ENCODE results near the gene C1orf105. TPM values are rescaled to one million over a fixed set of nuclear protein-coding genes. Genes with fewer than 3 reads are reported as not detected.

Gene C1orf105
- total RNA-seq, 1 donor from 2014 or later: not detected

DNA sequence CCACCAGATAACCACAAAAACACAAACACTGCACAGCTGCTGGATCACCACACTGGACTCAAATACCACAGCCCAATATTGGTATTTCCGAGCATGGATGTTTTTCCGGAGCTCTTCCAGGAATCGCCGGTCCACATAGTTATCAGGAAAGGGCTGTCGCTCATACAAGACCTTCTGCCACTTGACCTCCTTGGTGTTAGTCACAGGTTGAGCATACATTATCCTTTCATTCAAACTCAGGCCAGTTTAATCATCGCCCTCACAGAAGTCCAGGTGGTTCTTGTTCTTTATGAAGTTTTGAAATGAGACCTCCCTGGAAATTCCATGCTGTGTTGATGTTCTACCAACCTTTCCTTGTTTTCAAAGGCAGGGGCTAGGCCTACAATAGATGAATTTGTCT is 21.9 kb downstream of the C1orf105 start:
- TF ChIP-seq, protein P1, sequence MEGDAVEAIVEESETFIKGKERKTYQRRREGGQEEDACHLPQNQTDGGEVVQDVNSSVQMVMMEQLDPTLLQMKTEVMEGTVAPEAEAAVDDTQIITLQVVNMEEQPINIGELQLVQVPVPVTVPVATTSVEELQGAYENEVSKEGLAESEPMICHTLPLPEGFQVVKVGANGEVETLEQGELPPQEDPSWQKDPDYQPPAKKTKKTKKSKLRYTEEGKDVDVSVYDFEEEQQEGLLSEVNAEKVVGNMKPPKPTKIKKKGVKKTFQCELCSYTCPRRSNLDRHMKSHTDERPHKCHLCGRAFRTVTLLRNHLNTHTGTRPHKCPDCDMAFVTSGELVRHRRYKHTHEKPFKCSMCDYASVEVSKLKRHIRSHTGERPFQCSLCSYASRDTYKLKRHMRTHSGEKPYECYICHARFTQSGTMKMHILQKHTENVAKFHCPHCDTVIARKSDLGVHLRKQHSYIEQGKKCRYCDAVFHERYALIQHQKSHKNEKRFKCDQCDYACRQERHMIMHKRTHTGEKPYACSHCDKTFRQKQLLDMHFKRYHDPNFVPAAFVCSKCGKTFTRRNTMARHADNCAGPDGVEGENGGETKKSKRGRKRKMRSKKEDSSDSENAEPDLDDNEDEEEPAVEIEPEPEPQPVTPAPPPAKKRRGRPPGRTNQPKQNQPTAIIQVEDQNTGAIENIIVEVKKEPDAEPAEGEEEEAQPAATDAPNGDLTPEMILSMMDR (IDR thresholded peaks at IDR 0.05; ENCODE audit: insufficient read depth, low read length, poor library complexity, severe bottlenecking): no peak
- DNase-seq (ENCODE audit: low read depth): no peak
- no peaks in the 10 kb centered on the region for H3K36me3 ChIP-seq (ENCODE audit: control insufficient read depth, insufficient read depth, low read length)
- no peaks in the 10 kb centered on the region for H3K27me3 ChIP-seq (ENCODE audit: control insufficient read depth, insufficient read depth, low read length)
- no peak overlapping the region for H3K4me3 ChIP-seq (ENCODE audit: low read depth, low read length)

- peak overlapping the region; percentile 98 for H3K4me3 ChIP-seq (ENCODE audit: low read depth, low read length)
- no peaks in the 10 kb centered on the region for H3K27me3 ChIP-seq (ENCODE audit: control insufficient read depth, insufficient read depth, low read length)
- no peak for DNase-seq (ENCODE audit: low read depth)
- TF ChIP-seq, protein P1 (IDR thresholded peaks at IDR 0.05; ENCODE audit: insufficient read depth, low read length, poor library complexity, severe bottlenecking): no peak
- no peaks in the 10 kb centered on the region for H3K36me3 ChIP-seq (ENCODE audit: control insufficient read depth, insufficient read depth, low read length)
These were observed 22.5 kb downstream of the C1orf105 start for GRCh38 chr1:172442843-172443565.

- Histone ChIP-seq H3K27me3 (ENCODE audit: control insufficient read depth, insufficient read depth, low read length) (no peaks in the 10 kb centered on the region), H3K4me3 (ENCODE audit: low read depth, low read length) (peak within 1 kb of the TSS; percentile 98), H3K36me3 (ENCODE audit: control insufficient read depth, insufficient read depth, low read length) (no peaks in the 10 kb centered on the region)
- TF ChIP-seq, protein P1 (IDR thresholded peaks at IDR 0.05; ENCODE audit: insufficient read depth, low read length, poor library complexity, severe bottlenecking): peak; percentile 89
- DNase-seq (ENCODE audit: low read depth): no peak
These were observed 23.4 kb downstream of the C1orf105 start, which contains the start of gene PIGC for GRCh38 chr1:172443666-172444453. Gene PIGC, minus strand, starts transcription at chr1:172444069. Its CDS starts 1,447 bp downstream, at chr1:172442622.

DNA sequence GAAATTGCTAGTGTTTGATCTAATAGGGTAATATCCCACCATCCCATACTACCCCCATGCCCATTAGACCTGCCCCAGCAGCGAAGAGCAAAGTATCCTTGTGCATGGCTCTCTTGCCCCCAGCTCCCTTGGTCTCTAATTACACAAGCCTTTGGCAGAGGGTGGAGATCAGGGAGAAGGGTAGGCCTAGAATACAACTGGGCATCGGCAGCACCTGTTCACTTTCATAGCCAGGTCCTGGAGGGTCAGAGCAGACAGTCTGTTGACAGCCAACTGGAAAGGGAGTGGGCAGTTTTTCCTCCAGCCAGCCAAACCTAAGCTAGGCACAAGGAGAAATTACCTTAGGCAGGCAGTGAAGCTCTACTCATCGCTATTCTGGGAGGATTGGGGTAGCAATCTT is 26.1 kb downstream of the C1orf105 start:
- no peaks in the 10 kb centered on the region for H3K36me3 ChIP-seq (ENCODE audit: control insufficient read depth, insufficient read depth, low read length)
- no peak for DNase-seq (ENCODE audit: low read depth)
- H3K4me3 ChIP-seq (ENCODE audit: low read depth, low read length): no peak overlapping the region
- TF ChIP-seq, protein P1 (IDR thresholded peaks at IDR 0.05; ENCODE audit: insufficient read depth, low read length, poor library complexity, severe bottlenecking): no peak
- H3K27me3 ChIP-seq (ENCODE audit: control insufficient read depth, insufficient read depth, low read length): no peaks in the 10 kb centered on the region

DNA sequence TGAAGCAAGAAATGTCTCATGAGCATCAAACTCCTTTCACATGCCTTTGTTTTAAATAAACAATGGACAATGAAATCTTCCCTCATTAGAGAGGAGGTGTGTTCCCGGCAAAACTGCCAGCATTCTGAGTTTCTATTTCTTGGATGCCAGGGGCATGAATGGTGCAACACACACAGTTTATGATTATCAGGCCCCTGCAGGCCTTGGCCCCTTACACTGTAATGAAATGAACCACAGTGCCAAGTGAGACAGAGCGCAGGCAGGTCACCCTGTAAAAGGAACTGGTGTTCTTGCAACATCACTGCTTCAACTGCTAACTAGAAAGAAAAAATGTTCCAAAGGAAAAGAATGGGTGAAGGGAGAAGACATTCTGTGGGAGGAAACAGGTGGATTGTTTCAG is 27.2 kb downstream of the C1orf105 start:
- no peak for DNase-seq (ENCODE audit: low read depth)
- Histone ChIP-seq H3K27me3 (ENCODE audit: control insufficient read depth, insufficient read depth, low read length) (no peaks in the 10 kb centered on the region), H3K4me3 (ENCODE audit: low read depth, low read length) (no peak overlapping the region), H3K36me3 (ENCODE audit: control insufficient read depth, insufficient read depth, low read length) (no peaks in the 10 kb centered on the region)
- TF ChIP-seq, protein P1 (IDR thresholded peaks at IDR 0.05; ENCODE audit: insufficient read depth, low read length, poor library complexity, severe bottlenecking): no peak
